Kidney epithelial cell (primary cell): ENCODE measurements around the gene THOC5. TPM values are rescaled to one million over a fixed set of nuclear protein-coding genes. Genes with fewer than 3 reads are reported as not detected.

ENCODE experiments used
- DNase-seq: peaks from one replicate; pipeline ENCODE4 v3.0.0-alpha.2; 2010; ENCODE audit warnings: low read depth
- H3K27me3 ChIP-seq: 2 replicates; pipeline ENCODE4 v1.6.0; 2011; ENCODE audit warnings: low read length; ENCODE audit not compliant: control insufficient read depth, insufficient read depth
- H3K36me3 ChIP-seq: 2 replicates; pipeline ENCODE4 v1.5.1; 2011; ENCODE audit warnings: low read length; ENCODE audit not compliant: control insufficient read depth, insufficient read depth
- H3K4me3 ChIP-seq: 2 replicates; pipeline ENCODE4 v1.5.1; 2011; ENCODE audit warnings: low read depth, mild to moderate bottlenecking, control low read depth, low read length
- CTCF ChIP-seq: IDR thresholded peaks from 2 replicates; pipeline ENCODE4 v1.5.1; 2011; ENCODE audit warnings: mild to moderate bottlenecking, moderate library complexity, low read length, control low read depth, inconsistent platforms; ENCODE audit not compliant: insufficient read depth, poor library complexity, severe bottlenecking
- total RNA-seq: library from RNA; depleted of rRNA; stranded (reverse); fragments of >200 nt; gene quantifications from 2 replicates; pipeline ENCODE4 v1.2.3, GENCODE V29; 2015

Gene THOC5
- total RNA-seq, 1 donor from 2014 or later: 51.6 TPM

- H3K4me3 ChIP-seq: no peak overlapping the region
- no peak for TF ChIP-seq CTCF
- DNase-seq: no peak
- H3K27me3 ChIP-seq: peaks cover 12% of the 10 kb centered on the region
- H3K36me3 ChIP-seq: no peaks in the 10 kb centered on the region
Measured at GRCh38 chr22:29463629-29464028, 89.9 kb downstream of the THOC5 start.

- TF ChIP-seq CTCF: no peak
- Histone ChIP-seq H3K36me3 (no peaks in the 10 kb centered on the region), H3K4me3 (no peak overlapping the region), H3K27me3 (peaks cover 2% of the 10 kb centered on the region)
- no peak for DNase-seq
Measured at GRCh38 chr22:29461263-29461662, 92.3 kb downstream of the THOC5 start.

- no peak for DNase-seq
- Histone ChIP-seq H3K4me3 (no peak overlapping the region), H3K27me3 (no peaks in the 10 kb centered on the region), H3K36me3 (no peaks in the 10 kb centered on the region)
- TF ChIP-seq CTCF: no peak
Measured at GRCh38 chr22:29459773-29460172, 93.8 kb downstream of the THOC5 start.

GRCh38 chr22:29458551-29458950, 95.0 kb downstream of the THOC5 start:
- no peaks in the 10 kb centered on the region for H3K27me3 ChIP-seq
- H3K36me3 ChIP-seq: no peaks in the 10 kb centered on the region
- DNase-seq: no peak
- no peak overlapping the region for H3K4me3 ChIP-seq
- TF ChIP-seq CTCF: no peak

GRCh38 chr22:29457730-29458129, 95.8 kb downstream of the THOC5 start:
- TF ChIP-seq CTCF: no peak
- no peaks in the 10 kb centered on the region for H3K27me3 ChIP-seq
- DNase-seq: no peak
- H3K4me3 ChIP-seq: no peak overlapping the region
- H3K36me3 ChIP-seq: no peaks in the 10 kb centered on the region

GRCh38 chr22:29456211-29456671, 97.3 kb downstream of the THOC5 start:
- Histone ChIP-seq H3K36me3 (no peaks in the 10 kb centered on the region), H3K4me3 (no peak overlapping the region), H3K27me3 (no peaks in the 10 kb centered on the region)
- no peak for TF ChIP-seq CTCF
- no peak for DNase-seq
